GM12878 (cell line): Measurements from ENCODE around the gene TAMALIN.

Experiments used
- CEBPB ChIP-seq, 2 experiments: fragments of 150-350 bp in 1 of 2; IDR thresholded peaks; 2 replicates each; pipeline ENCODE4 v1.6.1; 2012 to 2014; ENCODE audit warnings: low read depth in 2 of 2, low read length in 2 of 2, borderline replicate concordance in 1 of 2, inconsistent platforms in 1 of 2
- EZH2 ChIP-seq: IDR thresholded peaks from 2 replicates; pipeline ENCODE4 v1.6.1; 2012; ENCODE audit warnings: low read depth, mild to moderate bottlenecking, control low read depth, inconsistent platforms, low read length, borderline replicate concordance; ENCODE audit not compliant: control insufficient read depth
- KDM1A ChIP-seq: fragments of 200-600 bp; sonication (generic); IDR thresholded peaks from 2 replicates; pipeline ENCODE4 v1.6.1; 2016; ENCODE audit warnings: borderline replicate concordance
- NFIC ChIP-seq: IDR thresholded peaks from 2 replicates; pipeline ENCODE4 v1.6.1; 2012; ENCODE audit warnings: low read depth, mild to moderate bottlenecking, inconsistent platforms, low read length, moderate library complexity
- POLR2AphosphoS5 ChIP-seq: IDR thresholded peaks from 2 replicates; pipeline ENCODE4 v1.6.1; 2011; ENCODE audit warnings: mild to moderate bottlenecking, low read length, inconsistent platforms
- RAD21 ChIP-seq: IDR thresholded peaks from 2 replicates; pipeline ENCODE4 v1.6.1; 2011; ENCODE audit warnings: mild to moderate bottlenecking, low read depth, low read length, moderate library complexity; ENCODE audit not compliant: insufficient read depth
- RAD51 ChIP-seq: fragments of 450-650 bp; IDR thresholded peaks from 2 replicates; pipeline ENCODE4 v1.6.1; 2016; ENCODE audit warnings: moderate library complexity, mild to moderate bottlenecking, inconsistent platforms
- SIN3A ChIP-seq: IDR thresholded peaks from 2 replicates; pipeline ENCODE4 v1.6.1; 2012; ENCODE audit warnings: low read depth, low read length, improper control_type of control experiment
- SMAD1 ChIP-seq: fragments of 450-650 bp; IDR thresholded peaks from 2 replicates; pipeline ENCODE4 v1.6.1; 2018; ENCODE audit warnings: mild to moderate bottlenecking, low read depth; ENCODE audit not compliant: partially characterized antibody
- SMC3 ChIP-seq: IDR thresholded peaks from 2 replicates; pipeline ENCODE4 v1.6.1; 2011; ENCODE audit warnings: low read length, improper control_type of control experiment, borderline replicate concordance
- TF ChIP-seq, protein P1 (sequence below), 3 experiments: IDR thresholded peaks in 2 of 3; conservative IDR thresholded peaks in 1 of 3; 2 replicates each; pipeline ENCODE4 v1.5.1; 2011; ENCODE audit warnings: low read depth in 3 of 3, low read length in 3 of 3, mild to moderate bottlenecking in 3 of 3, control low read depth in 2 of 3, moderate library complexity in 2 of 3, inconsistent platforms in 1 of 3, mixed read lengths in 1 of 3; ENCODE audit not compliant: control insufficient read depth in 2 of 3, insufficient read depth in 1 of 3; ENCODE audit errors: extremely low read depth in 1 of 3
- TF ChIP-seq, protein P2 (sequence below): IDR thresholded peaks from 2 replicates; pipeline ENCODE4 v1.6.1; 2011; ENCODE audit warnings: mild to moderate bottlenecking, low read depth, low read length, moderate library complexity; ENCODE audit not compliant: insufficient replicate concordance

DNA sequence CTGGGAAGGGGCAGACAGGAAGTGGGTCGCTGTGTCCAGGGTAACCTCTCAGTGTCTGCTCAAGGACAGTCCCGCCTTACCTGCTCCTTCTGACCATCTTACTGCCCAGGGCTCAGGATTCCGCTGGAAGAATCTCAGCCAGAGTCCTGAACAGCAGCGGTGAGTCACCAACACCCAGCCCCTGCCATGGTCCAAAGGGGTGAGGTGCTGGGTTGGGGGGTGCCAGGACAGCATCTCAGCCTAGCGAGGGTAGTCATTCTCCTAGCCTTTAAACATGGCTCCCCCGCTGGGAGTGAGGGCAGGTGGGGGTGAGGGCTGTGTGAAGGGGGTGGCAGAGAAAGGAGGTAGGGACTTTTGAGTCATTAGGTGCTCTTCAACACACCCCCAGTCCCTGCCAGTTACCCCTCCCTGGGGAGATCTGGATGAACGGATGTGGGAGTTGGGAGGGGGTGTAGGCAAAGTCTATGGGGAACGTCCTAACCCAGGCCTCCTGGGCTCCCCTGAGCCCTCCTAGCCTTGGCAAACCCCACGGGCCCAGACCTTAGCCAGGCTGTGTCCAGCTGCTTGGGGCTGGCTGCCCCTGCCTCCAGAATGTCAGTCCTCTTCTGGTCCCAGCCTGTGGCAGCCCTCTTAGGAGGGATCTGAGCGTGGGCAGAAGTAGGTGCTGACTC lies 2.5 kb downstream of the TAMALIN start:
- TF ChIP-seq RAD51, result no peak
- TF ChIP-seq, protein P1, sequence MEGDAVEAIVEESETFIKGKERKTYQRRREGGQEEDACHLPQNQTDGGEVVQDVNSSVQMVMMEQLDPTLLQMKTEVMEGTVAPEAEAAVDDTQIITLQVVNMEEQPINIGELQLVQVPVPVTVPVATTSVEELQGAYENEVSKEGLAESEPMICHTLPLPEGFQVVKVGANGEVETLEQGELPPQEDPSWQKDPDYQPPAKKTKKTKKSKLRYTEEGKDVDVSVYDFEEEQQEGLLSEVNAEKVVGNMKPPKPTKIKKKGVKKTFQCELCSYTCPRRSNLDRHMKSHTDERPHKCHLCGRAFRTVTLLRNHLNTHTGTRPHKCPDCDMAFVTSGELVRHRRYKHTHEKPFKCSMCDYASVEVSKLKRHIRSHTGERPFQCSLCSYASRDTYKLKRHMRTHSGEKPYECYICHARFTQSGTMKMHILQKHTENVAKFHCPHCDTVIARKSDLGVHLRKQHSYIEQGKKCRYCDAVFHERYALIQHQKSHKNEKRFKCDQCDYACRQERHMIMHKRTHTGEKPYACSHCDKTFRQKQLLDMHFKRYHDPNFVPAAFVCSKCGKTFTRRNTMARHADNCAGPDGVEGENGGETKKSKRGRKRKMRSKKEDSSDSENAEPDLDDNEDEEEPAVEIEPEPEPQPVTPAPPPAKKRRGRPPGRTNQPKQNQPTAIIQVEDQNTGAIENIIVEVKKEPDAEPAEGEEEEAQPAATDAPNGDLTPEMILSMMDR (IDR thresholded peaks at IDR 0.05 in 2 of 3, conservative IDR thresholded peaks at IDR 0.05 in 1 of 3; ENCODE audit: control insufficient read depth in 2 of 3, extremely low read depth in 1 of 3, insufficient read depth in 1 of 3, low read depth in 3 of 3, low read length in 3 of 3), result no peak
- no peak for TF ChIP-seq EZH2
- TF ChIP-seq SMC3, result no peak
- TF ChIP-seq POLR2AphosphoS5, result no peak
- no peak for TF ChIP-seq SMAD1
- TF ChIP-seq NFIC, result no peak
- no peak for TF ChIP-seq SIN3A
- TF ChIP-seq RAD21, result no peak
- TF ChIP-seq, protein P2, sequence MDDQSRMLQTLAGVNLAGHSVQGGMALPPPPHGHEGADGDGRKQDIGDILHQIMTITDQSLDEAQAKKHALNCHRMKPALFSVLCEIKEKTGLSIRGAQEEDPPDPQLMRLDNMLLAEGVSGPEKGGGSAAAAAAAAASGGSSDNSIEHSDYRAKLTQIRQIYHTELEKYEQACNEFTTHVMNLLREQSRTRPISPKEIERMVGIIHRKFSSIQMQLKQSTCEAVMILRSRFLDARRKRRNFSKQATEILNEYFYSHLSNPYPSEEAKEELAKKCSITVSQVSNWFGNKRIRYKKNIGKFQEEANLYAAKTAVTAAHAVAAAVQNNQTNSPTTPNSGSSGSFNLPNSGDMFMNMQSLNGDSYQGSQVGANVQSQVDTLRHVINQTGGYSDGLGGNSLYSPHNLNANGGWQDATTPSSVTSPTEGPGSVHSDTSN, result no peak
- TF ChIP-seq KDM1A, result no peak
- TF ChIP-seq CEBPB (IDR thresholded peaks at IDR 0.05; ENCODE audit: borderline replicate concordance in 1 of 2, low read depth in 2 of 2, low read length in 2 of 2), result no peak
